Neuronal stem cell (in vitro differentiated cells): Measurements from ENCODE around the gene GOLGB1.

Source experiments
- DNase-seq: peaks from one replicate; pipeline ENCODE4 v3.0.0-alpha.2; 2013; ENCODE audit warnings: low spot score
- H2AFZ ChIP-seq: one replicate; pipeline ENCODE4 v1.6.1; 2013; ENCODE audit warnings: mild to moderate bottlenecking, low read length, inconsistent platforms
- H2AK5ac ChIP-seq: 2 replicates; pipeline ENCODE4 v1.6.1; 2013; ENCODE audit warnings: low read depth, mild to moderate bottlenecking, inconsistent platforms, low read length, moderate library complexity, mixed read lengths
- H2BK120ac ChIP-seq: 2 replicates; pipeline ENCODE4 v1.6.1; 2013; ENCODE audit warnings: low read depth, mild to moderate bottlenecking, inconsistent platforms, low read length, moderate library complexity, mixed read lengths
- H2BK12ac ChIP-seq: one replicate; pipeline ENCODE4 v1.6.1; 2013; ENCODE audit warnings: low read length, inconsistent platforms
- H2BK15ac ChIP-seq: 2 replicates; pipeline ENCODE4 v1.6.1; 2013; ENCODE audit warnings: mild to moderate bottlenecking, low read length, inconsistent platforms, mixed read lengths
- H2BK5ac ChIP-seq: one replicate; pipeline ENCODE4 v1.6.1; 2013; ENCODE audit warnings: inconsistent platforms, mild to moderate bottlenecking, low read length, moderate library complexity
- H3K14ac ChIP-seq: one replicate; pipeline ENCODE4 v1.6.1; 2013; ENCODE audit warnings: low read length, inconsistent platforms
- H3K18ac ChIP-seq: 2 replicates; pipeline ENCODE4 v1.6.1; 2013; ENCODE audit warnings: low read length, inconsistent platforms
- H3K23ac ChIP-seq: 2 replicates; pipeline ENCODE4 v1.6.1; 2013; ENCODE audit warnings: low read depth, mild to moderate bottlenecking, mixed read lengths, low read length, inconsistent platforms; ENCODE audit not compliant: poor library complexity
- H3K27ac ChIP-seq: replicated peaks from 3 replicates; pipeline ENCODE4 v1.5.1; 2013; ENCODE audit warnings: low read length, inconsistent platforms
- H3K27me3 ChIP-seq, 3 experiments: 2 replicates each; pipeline ENCODE4 v1.6.1; 2013; ENCODE audit warnings: low read length in 3 of 3, mild to moderate bottlenecking in 2 of 3, inconsistent platforms in 1 of 3, low read depth in 1 of 3, mixed read lengths in 1 of 3, moderate library complexity in 1 of 3; ENCODE audit not compliant: control insufficient read depth in 3 of 3, insufficient read depth in 3 of 3
- H3K36me3 ChIP-seq, 2 donors: replicated peaks in 1 of 2; 2 replicates each; pipeline ENCODE4 v1.6.1; 2013; ENCODE audit warnings: low read length in 2 of 2; ENCODE audit not compliant: control insufficient read depth in 2 of 2, insufficient read depth in 2 of 2
- H3K4ac ChIP-seq: 2 replicates; pipeline ENCODE4 v1.6.1; 2013; ENCODE audit warnings: inconsistent platforms, mild to moderate bottlenecking, low read length, moderate library complexity
- H3K4me1 ChIP-seq, 2 donors: 1 replicate in 1 of 2; 2 replicates in 1 of 2; pipeline ENCODE4 v1.6.1; 2013; ENCODE audit warnings: low read length in 2 of 2, low read depth in 1 of 2; ENCODE audit not compliant: control insufficient read depth in 2 of 2, insufficient read depth in 1 of 2
- H3K4me2 ChIP-seq: one replicate; pipeline ENCODE4 v1.6.1; 2013; ENCODE audit warnings: mild to moderate bottlenecking, low read length, inconsistent platforms; ENCODE audit not compliant: insufficient read depth, poor library complexity, severe bottlenecking
- H3K4me3 ChIP-seq, 2 donors: 2 replicates each; pipeline ENCODE4 v1.5.1; 2013; ENCODE audit warnings: low read length in 2 of 2, mild to moderate bottlenecking in 2 of 2, inconsistent platforms in 1 of 2, moderate library complexity in 1 of 2
- H3K79me1 ChIP-seq: one replicate; pipeline ENCODE4 v1.6.1; 2013; ENCODE audit warnings: low read depth, mild to moderate bottlenecking, inconsistent platforms, low read length, moderate library complexity
- H3K9ac ChIP-seq: one replicate; pipeline ENCODE4 v1.6.1; 2013; ENCODE audit warnings: mild to moderate bottlenecking, low read depth, low read length, inconsistent platforms; ENCODE audit not compliant: poor library complexity
- H3K9me3 ChIP-seq, 2 donors: replicated peaks in 1 of 2; 2 replicates each; pipeline versions ENCODE3 to v1.6.1; 2013; ENCODE audit warnings: low read length in 2 of 2, mild to moderate bottlenecking in 2 of 2, inconsistent platforms in 1 of 2, low read depth in 1 of 2, mixed read lengths in 1 of 2, moderate library complexity in 1 of 2; ENCODE audit not compliant: control insufficient read depth in 2 of 2, insufficient read depth in 1 of 2
- H4K8ac ChIP-seq: one replicate; pipeline ENCODE4 v1.6.1; 2013; ENCODE audit warnings: low read depth, mild to moderate bottlenecking, inconsistent platforms, low read length, moderate library complexity
- H4K91ac ChIP-seq: one replicate; pipeline ENCODE4 v1.6.1; 2013; ENCODE audit warnings: low read length, low read depth, mild to moderate bottlenecking, inconsistent platforms; ENCODE audit not compliant: poor library complexity
- WGBS, 2 donors: extraction: QIAGEN DNeasy Blood & Tissue Kit; methylation state at CpG; one replicate each; pipeline ENCODE4 v1.1.7; 2013; ENCODE audit warnings: missing lambda C conversion rate in 2 of 2, mixed read lengths in 1 of 2; ENCODE audit not compliant: insufficient read length in 2 of 2, insufficient replicate concordance in 1 of 2; ENCODE audit errors: extremely low coverage in 2 of 2; 5-methylcytosine and 5-hydroxymethylcytosine counted together

The GOLGB1 gene

DNA sequence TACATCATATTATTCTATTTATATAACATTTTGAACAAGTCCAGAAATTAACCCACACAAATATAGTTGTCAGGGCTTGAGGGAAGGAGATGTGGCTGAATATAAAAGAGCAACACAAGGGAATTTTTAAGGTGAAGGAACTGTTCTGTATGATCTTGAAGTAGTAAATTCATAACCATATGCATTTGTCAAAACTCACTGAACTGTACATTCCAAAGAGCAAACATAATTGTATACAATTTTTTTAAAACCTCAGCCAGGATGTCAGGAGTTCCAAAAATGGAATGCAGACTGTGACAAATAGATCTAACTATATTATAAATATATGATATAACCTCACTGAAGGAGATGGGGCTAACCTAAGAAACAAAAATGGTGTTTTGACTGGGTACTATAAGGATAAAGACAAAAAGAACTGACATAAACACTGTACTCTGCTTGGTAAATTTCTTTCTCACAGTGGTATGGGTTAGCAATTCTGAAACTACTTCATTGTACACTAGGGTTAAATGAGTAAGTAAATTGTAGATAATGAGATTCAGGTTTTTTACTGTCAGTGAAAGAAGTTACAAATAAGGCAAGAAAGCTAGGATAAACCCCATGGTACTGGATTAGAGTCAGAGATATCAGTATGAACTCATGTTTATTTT is 14.4 kb downstream of the GOLGB1 start:
- Histone ChIP-seq H2BK120ac (no peak overlapping the region), H3K23ac (no peak overlapping the region), H4K8ac (no peak overlapping the region), H3K9ac (no peak overlapping the region), H2BK12ac (no peak overlapping the region), H2BK5ac (no peak overlapping the region), H3K14ac (no peak overlapping the region), H3K4me3 (no peak overlapping the region), H2AK5ac (no peak overlapping the region), H3K9me3 (no peaks in the 10 kb centered on the region), H3K18ac (no peak overlapping the region), H3K79me1 (no peaks in the 10 kb centered on the region), H2BK15ac (no peak overlapping the region), H2AFZ (no peak overlapping the region), H3K4me1 (peaks cover 0 to 4% of the 10 kb centered on the region in 2 donors), H3K4me2 (no peak overlapping the region), H3K4ac (no peak overlapping the region), H3K27me3 (no peaks in the 10 kb centered on the region), H3K27ac (no peak overlapping the region), H4K91ac (no peak overlapping the region), H3K36me3 (peaks cover 0 to 7% of the 10 kb centered on the region in 2 donors)
- no peak for DNase-seq

DNA sequence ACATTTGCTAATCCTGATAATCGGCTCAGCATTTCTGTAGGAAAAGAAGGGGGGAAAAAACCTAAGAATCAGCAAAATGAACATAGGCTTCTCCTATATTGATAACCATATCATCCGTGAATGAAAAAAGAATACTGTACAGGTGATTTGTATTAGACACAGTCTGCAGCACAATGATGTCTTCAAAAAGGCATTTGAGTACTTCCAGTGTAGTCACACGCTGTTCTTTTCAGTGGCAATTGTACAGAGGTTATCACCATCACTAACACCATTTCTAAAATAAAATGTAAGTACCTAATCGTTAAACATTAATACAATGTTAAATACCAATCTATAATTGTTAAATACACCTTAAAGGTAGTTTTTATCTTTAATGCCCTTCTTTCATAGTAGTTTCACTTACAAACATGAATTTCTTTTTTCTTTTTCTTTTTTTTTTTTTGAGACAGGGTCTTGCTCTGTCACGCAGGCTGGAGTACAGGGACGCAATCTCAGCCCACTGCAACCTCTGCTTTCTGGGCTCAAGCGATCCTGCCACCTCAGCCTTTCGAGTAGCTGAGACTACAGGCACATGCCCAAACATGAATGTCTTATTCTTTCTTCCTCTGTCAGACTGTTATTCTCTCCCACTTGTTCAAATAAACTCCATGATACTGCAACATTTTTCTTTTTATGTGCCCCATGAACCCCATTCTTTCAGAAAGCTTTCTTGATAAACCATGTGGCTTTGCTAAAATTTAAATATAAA is 18.4 kb downstream of the GOLGB1 start:
- H3K18ac ChIP-seq, result no peak overlapping the region
- no peak overlapping the region for H2BK120ac ChIP-seq
- no peak overlapping the region for H3K4me2 ChIP-seq
- H4K8ac ChIP-seq, result no peak overlapping the region
- H3K14ac ChIP-seq, result no peak overlapping the region
- no peak overlapping the region for H2BK15ac ChIP-seq
- no peak overlapping the region for H3K4ac ChIP-seq
- no peaks in the 10 kb centered on the region for H3K79me1 ChIP-seq
- no peak overlapping the region for H3K27ac ChIP-seq
- no peak overlapping the region for H3K4me3 ChIP-seq
- H3K23ac ChIP-seq, result no peak overlapping the region
- no peaks in the 10 kb centered on the region for H3K27me3 ChIP-seq
- H3K9me3 ChIP-seq, result no peaks in the 10 kb centered on the region
- H2AK5ac ChIP-seq, result no peak overlapping the region
- H4K91ac ChIP-seq, result no peak overlapping the region
- H3K9ac ChIP-seq, result no peak overlapping the region
- H3K36me3 ChIP-seq, result peaks cover 4 to 40% of the 10 kb centered on the region in 2 donors
- 100% methylated on average over 1 of the region's 8 CpGs; no CpG with 5 or more reads in 1 of the 2 donors for WGBS, 2 donors
- H2AFZ ChIP-seq, result no peak overlapping the region
- H2BK12ac ChIP-seq, result no peak overlapping the region
- H3K4me1 ChIP-seq, result peaks cover 0 to 4% of the 10 kb centered on the region in 2 donors
- no peak overlapping the region for H2BK5ac ChIP-seq
- DNase-seq, result no peak

GRCh38 chr3:121724130-121724529 is 25.4 kb downstream of the GOLGB1 start:
- no peaks in the 10 kb centered on the region for H3K27me3 ChIP-seq
- H3K79me1 ChIP-seq, result no peaks in the 10 kb centered on the region
- H3K4me3 ChIP-seq, result no peak overlapping the region
- H3K9me3 ChIP-seq, result peaks cover 0 to 10% of the 10 kb centered on the region in 2 donors
- no peak overlapping the region for H4K8ac ChIP-seq
- H2BK15ac ChIP-seq, result no peak overlapping the region
- no peak overlapping the region for H2BK120ac ChIP-seq
- no peak overlapping the region for H3K23ac ChIP-seq
- H2AK5ac ChIP-seq, result no peak overlapping the region
- H3K4me1 ChIP-seq, result no peaks in the 10 kb centered on the region
- H3K27ac ChIP-seq, result no peak overlapping the region
- no peak overlapping the region for H2BK5ac ChIP-seq
- H3K36me3 ChIP-seq, result peaks cover 29 to 99% of the 10 kb centered on the region in 2 donors
- H3K9ac ChIP-seq, result no peak overlapping the region
- DNase-seq, result no peak
- no CpG with 5 or more reads among the region's 1 CpG for WGBS, 2 donors
- H3K4ac ChIP-seq, result no peak overlapping the region
- H3K4me2 ChIP-seq, result no peak overlapping the region
- no peak overlapping the region for H3K14ac ChIP-seq
- no peak overlapping the region for H2BK12ac ChIP-seq
- no peak overlapping the region for H4K91ac ChIP-seq
- H3K18ac ChIP-seq, result no peak overlapping the region
- H2AFZ ChIP-seq, result no peak overlapping the region

GRCh38 chr3:121723485-121723884 is 26.1 kb downstream of the GOLGB1 start:
- Histone ChIP-seq H3K9ac (no peak overlapping the region), H3K79me1 (no peaks in the 10 kb centered on the region), H3K4me2 (no peak overlapping the region), H2BK15ac (no peak overlapping the region), H3K18ac (no peak overlapping the region), H3K14ac (no peak overlapping the region), H2BK120ac (no peak overlapping the region), H2BK12ac (no peak overlapping the region), H3K4ac (no peak overlapping the region), H3K27me3 (no peaks in the 10 kb centered on the region), H2AFZ (no peak overlapping the region), H2BK5ac (no peak overlapping the region), H3K36me3 (peaks cover 28 to 99% of the 10 kb centered on the region in 2 donors), H3K9me3 (peaks cover 0 to 10% of the 10 kb centered on the region in 2 donors), H3K23ac (no peak overlapping the region), H3K4me1 (no peaks in the 10 kb centered on the region), H4K8ac (no peak overlapping the region), H3K4me3 (no peak overlapping the region), H4K91ac (no peak overlapping the region), H2AK5ac (no peak overlapping the region), H3K27ac (no peak overlapping the region)
- DNase-seq, result no peak
- whole genome bisulfite sequencing, 2 donors, result no CpG with 5 or more reads among the region's 1 CpG
